Measurements from ENCODE around the gene CENPQ.

DNA sequence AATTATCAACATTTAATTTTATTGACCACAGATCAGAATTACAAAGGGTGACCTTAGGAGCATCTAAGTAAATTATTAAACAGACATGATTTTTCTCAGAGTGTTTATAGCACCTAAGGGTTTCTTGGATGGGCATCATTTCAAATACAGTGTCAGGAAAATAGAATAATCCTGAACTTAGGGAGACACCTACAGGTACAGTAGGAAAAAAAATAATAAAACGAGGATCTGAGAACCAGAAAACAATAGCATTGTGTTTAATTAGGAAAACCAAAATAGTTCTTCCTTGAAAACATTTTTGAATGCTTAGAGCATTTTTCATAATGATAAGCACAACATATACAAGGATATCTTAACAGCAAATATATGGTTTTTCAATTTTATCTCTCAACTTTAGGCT, 39.4 kb upstream of the CENPQ start:
- TF ChIP-seq POLR2A (IDR thresholded peaks at IDR 0.05; ENCODE audit: low read length) (no peak), GATA1 (IDR thresholded peaks at IDR 0.05; ENCODE audit: low read depth, low read length) (no peak)
